Measurements from ENCODE around the gene C17orf100.

The C17orf100 gene

GRCh38 chr17:6651354-6651918 lies at the start of gene C17orf100, which contains the start of gene MED31:
Gene C17orf100, plus strand, starts transcription at chr17:6651762. Its CDS starts 152 bp downstream, at chr17:6651914.
Gene MED31, minus strand, starts transcription at chr17:6651605. Its CDS starts 77 bp downstream, at chr17:6651528.
- in situ Hi-C loops (cut with MboI; ENCODE audit: low pct_unique_long_range_greater_than_20kb, low sequenced_read_pairs, unreplicated experiment): loop anchor here (25.0 kb wide), 1 partner anchor 186 kb away; the partner anchor contains the start of gene TEKT1

GRCh38 chr17:6602141-6602540 lies 49.4 kb upstream of the C17orf100 start:
- DNase-seq (ENCODE audit: low spot score): no peak
- in situ Hi-C loops (cut with MboI; ENCODE audit: low pct_unique_long_range_greater_than_20kb, low sequenced_read_pairs, unreplicated experiment): no loop called here
- no peak for TF ChIP-seq CTCF (IDR thresholded peaks at IDR 0.05; ENCODE audit: extremely low read depth, insufficient read depth, missing control alignments)

More at GRCh38 chr17:6651354-6651918, at the start of gene C17orf100, which contains the start of gene MED31:
- DNase-seq (ENCODE audit: low spot score): peak; percentile 96
- no peak for TF ChIP-seq CTCF (IDR thresholded peaks at IDR 0.05; ENCODE audit: extremely low read depth, insufficient read depth, missing control alignments)

- in situ Hi-C loops (cut with MboI; ENCODE audit: low pct_unique_long_range_greater_than_20kb, low sequenced_read_pairs, unreplicated experiment): no loop called here
- TF ChIP-seq CTCF (IDR thresholded peaks at IDR 0.05; ENCODE audit: extremely low read depth, insufficient read depth, missing control alignments): no peak
- DNase-seq (ENCODE audit: low spot score): no peak
Observed at GRCh38 chr17:6603744-6604325, 47.7 kb upstream of the C17orf100 start.

GRCh38 chr17:6605142-6605541 lies 46.4 kb upstream of the C17orf100 start:
- DNase-seq (ENCODE audit: low spot score): no peak
- in situ Hi-C loops (cut with MboI; ENCODE audit: low pct_unique_long_range_greater_than_20kb, low sequenced_read_pairs, unreplicated experiment): no loop called here
- TF ChIP-seq CTCF (IDR thresholded peaks at IDR 0.05; ENCODE audit: extremely low read depth, insufficient read depth, missing control alignments): no peak

GRCh38 chr17:6608321-6608720 lies 43.2 kb upstream of the C17orf100 start:
- no peak for DNase-seq (ENCODE audit: low spot score)
- no peak for TF ChIP-seq CTCF (IDR thresholded peaks at IDR 0.05; ENCODE audit: extremely low read depth, insufficient read depth, missing control alignments)
- in situ Hi-C loops (cut with MboI; ENCODE audit: low pct_unique_long_range_greater_than_20kb, low sequenced_read_pairs, unreplicated experiment): no loop called here

GRCh38 chr17:6610011-6610410 lies 41.6 kb upstream of the C17orf100 start:
- in situ Hi-C loops (cut with MboI; ENCODE audit: low pct_unique_long_range_greater_than_20kb, low sequenced_read_pairs, unreplicated experiment): no loop called here
- no peak for TF ChIP-seq CTCF (IDR thresholded peaks at IDR 0.05; ENCODE audit: extremely low read depth, insufficient read depth, missing control alignments)

More at GRCh38 chr17:6610011-6610410, 41.6 kb upstream of the C17orf100 start:
- DNase-seq (ENCODE audit: low spot score): no peak

Data from GM13977 (cell line).